Measurements from ENCODE around the gene C14orf180.

C14orf180 gene

DNA sequence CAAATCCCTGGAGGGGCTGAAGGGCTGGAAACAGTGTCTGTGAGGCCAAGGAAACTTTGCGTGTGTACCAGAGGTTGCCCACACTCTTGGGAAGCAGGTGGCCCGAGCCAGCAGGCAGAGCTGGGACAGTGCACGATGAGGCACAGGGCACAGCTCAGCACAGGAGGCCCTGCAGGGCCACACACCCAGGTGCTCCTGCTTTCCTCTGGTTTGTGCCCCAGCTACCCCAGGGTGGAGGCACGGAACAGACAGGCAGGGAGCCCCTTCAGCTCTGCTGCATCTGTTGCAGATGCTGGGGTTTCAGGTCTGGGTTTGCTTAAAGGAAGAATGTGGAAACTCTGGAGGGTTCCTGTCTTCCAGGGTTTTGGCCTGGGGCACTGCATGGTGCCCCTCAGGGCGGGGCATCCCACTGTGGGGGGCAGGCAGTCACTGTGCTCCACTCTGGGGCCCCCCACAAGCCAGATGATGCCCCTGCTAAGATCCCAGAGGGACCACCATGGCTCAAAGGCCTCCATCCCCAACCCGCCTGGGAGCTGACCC lies 16.4 kb downstream of the C14orf180 start:
- DNase-seq, result no peak

DNA sequence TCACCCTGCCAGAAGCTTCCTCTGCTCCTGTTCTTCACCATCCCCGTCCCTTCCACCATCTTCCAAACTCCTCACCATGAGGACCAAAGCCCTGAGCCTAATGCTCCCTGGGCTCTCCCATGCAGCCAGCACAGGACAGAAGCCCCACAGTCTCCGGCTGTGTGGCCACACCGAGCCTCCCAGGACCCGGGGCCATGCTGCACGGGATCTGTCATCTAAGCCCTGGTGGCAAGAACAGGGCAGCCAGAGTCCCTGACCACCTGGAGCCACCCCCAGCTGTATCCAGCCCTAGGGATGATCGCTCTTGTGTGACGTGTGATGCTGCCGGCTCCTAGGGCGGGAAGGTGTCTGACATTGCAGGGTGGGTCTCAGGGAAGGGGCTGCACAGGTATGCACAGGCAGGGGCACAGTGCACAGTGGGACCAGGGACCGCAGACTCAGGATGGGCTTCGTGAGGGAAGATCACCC lies 16.9 kb downstream of the C14orf180 start:
- no peak for DNase-seq

GRCh38 chr14:104596927-104597351 lies 17.4 kb downstream of the C14orf180 start:
- DNase-seq, result no peak

DNA sequence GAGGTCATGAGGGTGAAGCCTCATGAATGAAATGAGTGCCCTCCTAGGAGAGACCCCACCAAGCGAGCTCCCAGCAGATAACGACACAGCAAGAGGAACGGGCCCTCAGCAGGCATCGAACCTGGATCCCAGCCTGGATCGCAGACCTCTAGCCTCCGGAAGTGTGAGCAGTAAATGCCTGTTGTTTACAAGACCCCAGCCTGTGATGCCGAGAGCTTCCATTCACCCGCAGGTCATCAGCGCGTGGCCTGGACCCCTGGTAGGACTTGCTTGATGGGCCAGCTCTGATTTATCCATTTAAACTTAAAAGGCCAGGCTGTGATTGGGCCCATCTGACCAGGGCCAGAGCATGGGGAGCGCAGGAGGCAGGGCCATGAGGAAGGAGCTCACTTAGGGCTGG lies 18.0 kb downstream of the C14orf180 start:
- no peak for DNase-seq

DNA sequence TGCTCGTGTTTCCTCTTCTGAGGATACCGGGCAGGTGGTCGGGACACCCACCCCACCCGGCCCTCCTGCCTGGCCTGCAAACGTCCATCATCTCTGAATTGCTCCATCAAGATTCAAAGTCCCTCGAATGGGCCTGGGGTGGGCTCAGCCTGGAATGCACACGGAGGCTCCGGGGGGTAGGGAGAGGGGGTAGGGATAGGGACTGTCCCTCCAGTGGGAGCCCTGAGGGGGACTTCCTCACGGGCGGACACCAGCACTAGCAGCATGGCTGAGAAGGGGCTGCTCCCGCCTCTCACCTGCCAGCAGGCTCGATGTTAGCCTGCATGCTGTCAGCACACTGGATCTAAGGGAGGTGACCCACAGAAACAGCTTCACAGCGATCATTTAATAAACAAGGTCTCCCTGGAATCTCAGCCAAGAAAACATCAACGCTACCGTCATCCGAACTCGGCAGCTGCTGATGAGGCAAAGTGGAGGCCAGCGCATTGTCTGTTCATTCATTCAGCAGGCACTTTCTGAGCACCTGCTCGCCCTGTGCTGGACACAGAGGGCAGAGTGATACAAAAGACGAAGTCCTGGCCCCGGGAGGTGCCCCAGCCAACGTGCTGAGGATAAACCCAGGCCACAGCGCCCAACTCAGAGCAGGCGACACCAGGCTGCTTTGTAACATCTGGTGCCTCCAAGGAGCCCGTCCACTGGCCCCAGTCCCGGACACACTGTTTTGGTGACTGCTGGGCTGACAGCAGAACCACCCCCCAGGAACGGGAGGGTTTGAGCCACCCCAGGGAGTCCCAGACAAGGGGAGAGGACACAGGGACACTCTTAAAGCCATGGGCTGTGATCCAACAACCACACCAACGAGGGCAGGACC lies 18.7 kb downstream of the C14orf180 start:
- DNase-seq, result no peak

GRCh38 chr14:104598910-104599273 lies 19.3 kb downstream of the C14orf180 start:
- no peak for DNase-seq

DNA sequence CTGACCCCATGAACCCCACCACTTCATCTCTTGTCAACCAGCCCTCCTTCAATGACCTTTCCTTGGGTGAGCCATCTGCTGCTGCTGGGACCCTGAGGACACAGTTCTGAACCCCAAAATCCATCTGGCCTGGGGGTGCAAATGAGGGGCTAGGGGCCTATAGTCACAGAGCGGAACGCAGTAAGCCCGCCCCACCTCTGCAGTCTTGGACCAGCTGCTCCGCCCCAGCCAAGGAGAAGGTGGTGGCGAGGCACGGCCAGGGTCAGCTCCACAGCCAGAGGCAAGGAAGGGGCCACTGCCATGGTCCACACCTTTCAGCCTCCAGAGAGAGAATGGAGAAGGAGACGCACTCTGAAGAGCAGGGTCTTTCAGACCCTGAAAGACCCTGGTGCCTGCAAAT lies 19.9 kb downstream of the C14orf180 start:
- no peak for DNase-seq

GRCh38 chr14:104600141-104600643 lies 20.6 kb downstream of the C14orf180 start:
- DNase-seq, result no peak

DNA sequence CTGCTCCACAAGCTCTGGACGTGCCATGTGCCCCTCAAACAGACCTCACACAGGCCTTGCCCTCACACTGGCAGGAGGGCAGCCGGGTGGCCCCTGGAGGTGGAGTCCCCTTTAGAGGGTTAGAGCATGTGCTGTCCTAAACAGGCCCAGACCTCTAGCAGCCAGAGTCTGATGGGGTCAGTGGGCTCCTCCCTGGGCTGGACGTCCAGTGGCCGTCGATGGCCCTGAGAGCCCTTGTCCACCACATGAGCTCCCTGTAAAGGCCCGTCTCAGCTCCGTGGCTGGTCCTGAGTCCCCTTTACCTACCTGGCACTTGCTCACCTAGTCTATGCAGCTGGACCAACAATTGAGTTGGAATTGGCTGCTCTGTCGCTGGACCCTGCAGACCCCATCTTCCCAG lies 21.2 kb downstream of the C14orf180 start:
- DNase-seq, result no peak

GRCh38 chr14:104601786-104602185 lies 22.2 kb downstream of the C14orf180 start:
- no peak for DNase-seq

GRCh38 chr14:104602315-104602932 lies 22.9 kb downstream of the C14orf180 start:
- no peak for DNase-seq

GRCh38 chr14:104602933-104603325 lies 23.4 kb downstream of the C14orf180 start:
- no peak for DNase-seq

DNA sequence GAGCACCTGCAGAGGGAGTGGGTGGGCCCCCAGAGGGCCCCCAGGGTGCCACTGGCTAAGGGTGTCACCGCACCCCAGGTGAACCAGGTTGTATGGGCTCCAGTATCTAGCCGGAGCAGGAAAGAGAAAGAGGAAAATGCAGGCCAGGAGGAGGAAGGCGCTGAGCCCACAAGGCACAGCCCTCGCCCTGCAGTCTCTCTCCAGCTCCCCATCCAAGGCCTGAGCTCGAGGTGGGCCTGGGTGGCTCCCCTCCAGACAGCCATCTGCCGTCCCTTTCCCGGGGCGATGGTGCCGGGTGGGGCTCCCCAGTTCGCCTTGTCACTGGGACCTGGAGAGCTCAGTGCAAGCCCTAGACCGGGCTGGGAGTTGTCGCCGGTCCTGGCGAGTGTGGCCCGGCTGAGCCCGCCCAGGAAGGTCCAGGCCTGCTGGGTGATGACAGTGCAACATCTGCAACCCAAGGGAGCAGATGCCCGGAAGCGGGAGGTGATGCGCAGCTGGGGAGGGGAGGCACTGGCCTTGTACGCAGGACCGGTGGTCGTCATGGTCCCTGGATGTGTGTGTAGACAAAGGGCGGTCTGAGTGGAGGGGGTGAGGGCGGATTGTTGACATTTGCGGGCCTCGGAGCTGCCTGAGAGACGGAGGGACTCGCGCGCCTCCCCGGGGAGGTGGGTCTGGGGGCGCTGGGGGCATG lies 24.3 kb downstream of the C14orf180 start:
- DNase-seq, result no peak

DNA sequence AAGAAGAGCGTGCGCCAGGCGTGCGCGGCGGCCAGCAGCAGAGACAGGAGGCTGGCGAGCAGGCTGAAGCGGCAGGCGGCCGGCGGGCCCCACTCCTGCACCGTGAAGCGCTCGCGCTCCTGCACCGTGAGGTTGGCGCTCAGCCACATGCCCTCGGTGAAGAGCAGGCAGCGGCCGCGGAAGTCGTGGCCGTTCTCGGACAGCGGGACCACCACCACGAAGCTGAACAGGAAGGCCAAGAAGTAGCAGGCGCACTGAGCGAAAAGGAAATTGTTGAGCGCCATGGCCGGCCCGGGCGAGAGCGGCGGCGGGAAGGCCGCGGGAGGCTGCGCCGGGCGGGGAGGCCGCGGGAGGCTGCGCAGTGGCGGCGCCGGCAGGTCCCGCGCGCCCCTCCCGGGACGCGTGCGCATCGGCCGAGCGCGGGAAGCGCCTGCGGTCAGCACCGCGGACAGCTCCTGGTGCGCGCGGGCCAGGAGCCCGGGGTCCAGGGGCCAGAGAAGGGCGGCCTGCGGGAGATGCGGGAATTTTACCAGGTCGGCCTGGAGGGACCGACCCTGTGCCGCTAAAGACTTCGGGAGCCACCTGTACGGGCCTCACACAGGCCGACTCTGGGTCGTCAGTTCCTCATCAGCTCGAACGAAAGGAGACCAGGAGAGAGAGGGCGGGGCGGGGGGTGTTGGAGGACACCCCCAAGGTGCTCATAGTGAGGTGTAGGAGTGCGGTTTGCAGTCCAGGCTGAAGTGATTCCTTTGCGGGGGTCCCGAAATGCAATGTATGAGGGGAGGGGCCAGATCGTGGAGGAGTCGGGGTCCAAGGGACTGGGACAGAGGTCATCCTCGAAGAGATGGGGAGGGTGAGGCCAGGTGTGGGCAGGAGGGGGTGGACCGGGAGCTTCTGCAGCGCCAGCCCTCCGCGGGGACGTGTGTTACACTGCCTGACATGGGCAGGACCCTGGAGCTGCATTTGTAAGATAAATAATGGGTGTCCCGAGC lies 25.2 kb downstream of the C14orf180 start, which contains the start of gene TMEM179:
TMEM179 (minus strand) TSS at position 315 of the 992 bp plus-strand sequence; CDS start at position 284, 31 bp downstream.
- DNase-seq, result no peak

- no peak for DNase-seq
Measured at GRCh38 chr14:104609666-104610065, 30.1 kb downstream of the C14orf180 start.

- no peak for DNase-seq
Measured at GRCh38 chr14:104610749-104611310, 31.3 kb downstream of the C14orf180 start.

DNA sequence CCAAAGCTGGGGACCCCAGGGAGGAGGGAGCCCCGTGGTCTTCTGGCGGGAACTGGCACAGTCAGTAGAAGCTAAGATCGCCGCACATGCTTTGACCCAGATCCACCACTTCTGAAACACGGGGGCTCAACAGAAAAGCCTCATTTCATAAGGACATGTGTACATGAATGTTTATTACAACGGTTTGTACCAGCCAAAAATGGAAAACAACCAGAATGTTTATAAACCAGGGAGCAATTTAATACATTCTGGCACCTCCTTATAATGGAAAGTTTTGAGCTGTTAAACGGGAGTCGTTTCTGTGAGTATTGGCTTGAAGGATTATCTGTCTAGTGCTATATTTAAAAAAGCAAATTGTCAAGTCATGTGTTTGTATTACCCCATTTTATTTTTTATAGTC lies 32.3 kb downstream of the C14orf180 start:
- DNase-seq, result no peak

DNA sequence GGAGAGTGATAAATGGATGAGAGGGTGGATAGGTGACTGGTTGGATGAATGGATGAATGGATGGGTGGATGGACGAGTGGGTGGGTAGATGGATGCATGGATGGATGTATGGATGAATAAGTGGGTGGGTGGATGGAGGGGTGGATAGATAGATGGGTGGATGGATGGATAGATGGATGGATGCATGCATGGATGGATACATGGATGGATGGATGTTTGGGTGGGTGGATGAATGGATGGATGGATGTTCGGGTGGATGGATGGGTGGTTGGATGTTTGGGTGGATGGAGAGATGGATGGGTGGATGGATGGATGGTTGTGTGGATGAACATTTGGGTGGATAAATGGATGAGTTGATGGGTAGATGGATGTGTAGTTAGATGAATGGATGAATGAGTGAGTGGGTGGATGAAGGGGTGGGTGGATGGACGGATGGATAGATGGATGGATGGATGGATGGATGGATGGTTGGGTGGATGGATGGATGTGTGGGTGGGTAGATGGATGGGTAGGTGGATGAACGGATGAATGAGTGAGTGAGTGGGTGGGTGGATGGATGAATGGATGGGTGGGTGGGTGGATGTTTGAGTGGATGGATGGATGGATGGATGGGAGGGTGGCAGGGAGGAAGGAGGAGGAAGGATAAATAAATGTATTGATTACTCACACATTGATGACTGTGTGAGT lies 34.7 kb downstream of the C14orf180 start:
- no peak for DNase-seq

DNA sequence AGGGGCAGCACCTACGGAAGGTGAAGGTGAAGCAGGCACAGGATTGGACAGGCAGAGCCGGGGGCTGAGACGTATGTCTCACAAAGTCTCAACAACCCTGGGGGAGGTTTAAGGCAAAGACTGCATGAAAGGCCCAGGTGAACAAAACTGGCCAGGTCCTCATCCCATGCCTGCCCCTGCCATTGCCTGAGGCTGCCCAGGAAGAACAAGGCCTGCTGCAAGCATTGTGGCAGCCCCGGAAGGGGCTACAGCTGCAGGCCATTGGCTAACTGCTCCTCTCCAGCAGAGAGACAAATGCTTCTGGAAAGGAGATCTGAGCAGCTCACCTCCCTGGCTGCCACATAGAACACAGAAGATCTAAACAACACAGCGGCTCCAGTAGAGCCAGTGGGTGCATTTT lies 45.4 kb downstream of the C14orf180 start:
- DNase-seq, result no peak

DNA sequence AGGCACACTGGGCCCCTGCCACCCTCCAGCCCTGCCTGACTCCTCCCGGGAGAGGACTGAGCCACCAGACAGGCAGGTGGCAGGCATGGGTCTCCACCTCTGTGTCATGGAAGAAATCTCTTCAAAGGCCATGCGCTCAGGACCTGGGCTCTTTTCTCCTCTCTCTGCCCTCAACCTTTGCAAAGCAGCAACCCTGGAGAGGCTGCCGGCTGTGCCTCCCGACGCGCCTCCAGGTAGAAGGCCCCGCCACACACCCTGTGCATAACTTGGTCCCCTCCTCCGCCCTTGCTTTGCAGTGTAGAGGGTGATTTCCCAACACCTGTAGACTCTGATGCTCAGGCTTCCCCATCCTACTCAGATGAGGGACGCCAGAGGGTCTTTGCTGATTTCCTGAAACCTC lies 53.2 kb downstream of the C14orf180 start:
- DNase-seq, result no peak
